ENCODE data around the gene PTBP1.

DNA sequence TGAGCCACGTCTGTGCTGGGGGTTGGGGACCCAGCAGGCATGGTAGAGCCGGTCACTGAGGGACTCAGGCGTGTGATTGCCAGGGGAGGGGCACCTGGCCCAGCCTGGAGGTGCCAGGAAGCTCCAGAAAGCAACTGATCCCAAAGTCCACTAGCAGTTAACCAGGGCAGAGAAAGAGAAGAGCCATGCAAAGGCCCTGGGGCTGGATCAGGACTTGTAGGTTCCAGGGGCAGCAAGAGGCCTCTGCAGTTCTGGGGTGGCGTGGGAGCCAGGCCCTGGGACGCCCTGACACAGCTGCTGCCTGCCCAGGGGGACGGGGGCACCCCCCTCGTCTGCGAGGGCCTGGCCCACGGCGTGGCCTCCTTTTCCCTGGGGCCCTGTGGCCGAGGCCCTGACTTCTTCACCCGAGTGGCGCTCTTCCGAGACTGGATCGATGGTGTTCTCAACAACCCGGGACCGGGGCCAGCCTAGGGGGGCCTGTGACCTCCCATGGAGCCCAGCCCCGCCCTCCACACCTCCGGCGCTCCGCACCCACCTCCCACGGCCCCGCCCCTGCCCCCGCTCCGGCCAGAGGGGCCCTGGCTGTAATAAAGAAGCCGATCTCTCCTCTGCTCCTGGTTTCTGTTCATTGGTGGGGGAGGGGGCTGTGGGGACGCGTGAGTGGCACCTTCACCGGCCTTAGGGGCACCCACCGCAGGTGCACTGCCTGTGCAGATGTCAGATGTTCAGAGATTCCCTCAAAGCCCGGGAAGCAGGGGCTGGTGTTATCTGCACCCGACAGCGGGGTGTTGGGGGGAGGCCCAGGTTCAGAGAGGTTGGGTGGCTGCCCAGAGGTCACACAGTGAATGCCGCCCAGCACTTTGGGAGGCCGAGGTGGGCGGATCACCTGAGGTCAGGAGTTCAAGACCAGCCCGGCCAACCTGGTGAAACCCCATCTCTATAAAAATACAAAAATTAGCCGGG is 34.4 kb downstream of the PTBP1 start:
- TF ChIP-seq YY1 (IDR thresholded peaks at IDR 0.05; ENCODE audit: insufficient read depth, insufficient read length) (no peak), ZNF274 (IDR thresholded peaks at IDR 0.05; ENCODE audit: low read depth, low read length) (no peak)
